SK-N-SH (cell line): ENCODE measurements around the gene HEXD. TPM values are rescaled to one million over a fixed set of nuclear protein-coding genes. Genes with fewer than 3 reads are reported as not detected.
"Not testable (repeated sequence)": the region's sequence is repeated elsewhere in the genome, so short reads cannot be mapped to it uniquely, and the experiment has no call there.

Experiments
- CTCF ChIA-PET: fragments of 300-600, 350-600 bp; formaldehyde crosslinking; extraction: SDS; loops from one replicate; lab custom pipeline; 2021; lab: Yijun Ruan, JAX
- POLR2A ChIA-PET: fragments of 350-600 bp; sonication (Branson Sonifier 250); formaldehyde crosslinking; extraction: SDS; loops from one replicate; lab custom pipeline; 2020; ENCODE audit warnings: antibody characterized with exemption, inconsistent platforms; lab: Yijun Ruan, JAX
- DNase-seq: peaks from one replicate; pipeline ENCODE4 v3.0.0; 2012
- H2AFZ ChIP-seq: fragments of 200-600 bp; sonication (generic); 2 replicates; pipeline ENCODE4 v1.8.1; 2016; ENCODE audit warnings: antibody characterized with exemption, mild to moderate bottlenecking, low read depth
- H3F3A ChIP-seq: fragments of 200-600 bp; sonication (generic); replicated peaks from 2 replicates; pipeline ENCODE3; 2016; ENCODE audit warnings: antibody characterized with exemption, mild to moderate bottlenecking; ENCODE audit not compliant: insufficient read depth
- H3K27ac ChIP-seq, 2 experiments: fragments of 200-500 bp in 1 of 2; fragments of 200-600 bp in 1 of 2; sonication (Bioruptor generic) in 1 of 2; sonication (generic), shearing (Covaris generic) in 1 of 2; 2 replicates each; pipeline versions ENCODE4 v1.5.1 to v1.6.1; 2014 to 2016; ENCODE audit warnings: low read depth in 2 of 2, inconsistent platforms in 1 of 2, low read length in 1 of 2, mild to moderate bottlenecking in 1 of 2, mixed read lengths in 1 of 2
- H3K27me3 ChIP-seq: fragments of 200-600 bp; sonication (generic), shearing (Covaris generic); 2 replicates; pipeline ENCODE4 v1.6.1; 2016; ENCODE audit warnings: mixed run types; ENCODE audit not compliant: insufficient read depth
- H3K36me3 ChIP-seq, 2 experiments: fragments of 200-500 bp in 1 of 2; fragments of 200-600 bp in 1 of 2; sonication (Bioruptor generic) in 1 of 2; sonication (generic) in 1 of 2; replicated peaks in 1 of 2; 2 replicates each; pipeline versions ENCODE3 to v1.5.1; 2014 to 2016; ENCODE audit warnings: low read length in 1 of 2, mild to moderate bottlenecking in 1 of 2; ENCODE audit not compliant: insufficient read depth in 2 of 2, control insufficient read depth in 1 of 2
- H3K4me1 ChIP-seq, 2 experiments: fragments of 200-500 bp in 1 of 2; fragments of 200-600 bp in 1 of 2; sonication (Bioruptor generic) in 1 of 2; sonication (generic), shearing (Covaris generic) in 1 of 2; 2 replicates each; pipeline versions ENCODE4 v1.5.1 to v1.6.1; 2014 to 2016; ENCODE audit warnings: low read depth in 1 of 2, low read length in 1 of 2, mixed run types in 1 of 2; ENCODE audit not compliant: insufficient read depth in 2 of 2, control insufficient read depth in 1 of 2
- H3K4me2 ChIP-seq: fragments of 200-600 bp; sonication (generic), shearing (Covaris generic); 2 replicates; pipeline ENCODE4 v1.6.1; 2017; ENCODE audit warnings: mixed run types
- H3K4me3 ChIP-seq, 2 experiments: fragments of 200-500 bp in 1 of 2; fragments of 200-600 bp in 1 of 2; sonication (Bioruptor generic) in 1 of 2; sonication (generic), shearing (Covaris generic) in 1 of 2; 2 replicates each; pipeline versions ENCODE4 v1.5.1 to v1.8.1; 2014 to 2016; ENCODE audit warnings: low read depth in 2 of 2, inconsistent platforms in 1 of 2, low read length in 1 of 2, mild to moderate bottlenecking in 1 of 2, mixed read lengths in 1 of 2, moderate library complexity in 1 of 2
- H3K79me2 ChIP-seq: fragments of 200-600 bp; sonication (generic); 2 replicates; pipeline ENCODE4 v1.8.1; 2017; ENCODE audit warnings: mild to moderate bottlenecking; ENCODE audit not compliant: insufficient read depth
- H3K9ac ChIP-seq: fragments of 200-600 bp; sonication (generic); 2 replicates; pipeline ENCODE4 v1.6.1; 2017; ENCODE audit warnings: mixed run types
- H3K9me2 ChIP-seq: fragments of 200-600 bp; sonication (generic); 2 replicates; pipeline ENCODE4 v1.6.1; 2017; ENCODE audit warnings: mixed run types
- H3K9me3 ChIP-seq: fragments of 200-600 bp; sonication (generic); 2 replicates; pipeline ENCODE4 v1.6.1; 2017; ENCODE audit warnings: mixed run types, mild to moderate bottlenecking, moderate library complexity
- H4K20me1 ChIP-seq: fragments of 200-600 bp; sonication (generic); 2 replicates; pipeline ENCODE4 v1.6.1; 2017; ENCODE audit warnings: mild to moderate bottlenecking, mixed run types; ENCODE audit not compliant: insufficient read depth
- ELF1 ChIP-seq: IDR thresholded peaks from 2 replicates; pipeline ENCODE4 v1.4.0; 2012
- EZH2phosphoT487 ChIP-seq: fragments of 200-600 bp; sonication (generic); IDR thresholded peaks from 2 replicates; pipeline ENCODE4 v1.6.1; 2017; ENCODE audit warnings: low read depth, mixed run types, mild to moderate bottlenecking, antibody characterized with exemption, moderate library complexity, borderline replicate concordance
- FOXM1 ChIP-seq: IDR thresholded peaks from 2 replicates; pipeline ENCODE4 v1.4.0; 2012; ENCODE audit warnings: low read depth, mild to moderate bottlenecking
- GABPA ChIP-seq: IDR thresholded peaks from 2 replicates; pipeline ENCODE4 v1.4.0; 2012; ENCODE audit warnings: low read depth, mild to moderate bottlenecking
- NFIC ChIP-seq: IDR thresholded peaks from 2 replicates; pipeline ENCODE4 v1.4.0; 2012; ENCODE audit warnings: borderline replicate concordance
- PBX3 ChIP-seq: IDR thresholded peaks from 2 replicates; pipeline ENCODE4; 2012
- RCOR1 ChIP-seq: fragments of 150-350 bp; IDR thresholded peaks from 2 replicates; pipeline ENCODE4 v1.6.1; 2017; ENCODE audit warnings: antibody characterized with exemption, low read length
- REST ChIP-seq: IDR thresholded peaks from 2 replicates; pipeline ENCODE4 v1.6.1; 2012; ENCODE audit warnings: mild to moderate bottlenecking, low read depth, low read length, moderate library complexity
- RFX5 ChIP-seq: IDR thresholded peaks from 2 replicates; pipeline ENCODE4 v1.6.1; 2012; ENCODE audit warnings: mild to moderate bottlenecking, improper control_type of control experiment, low read length
- TAF1 ChIP-seq: IDR thresholded peaks from 2 replicates; pipeline ENCODE4 v1.6.1; 2012; ENCODE audit warnings: low read depth, mild to moderate bottlenecking, low read length, moderate library complexity, borderline replicate concordance
- TEAD4 ChIP-seq: IDR thresholded peaks from 2 replicates; pipeline ENCODE4 v1.4.0; 2012; ENCODE audit warnings: mild to moderate bottlenecking, borderline replicate concordance; ENCODE audit not compliant: insufficient read depth
- WGBS: methylation state at CpG from one replicate; pipeline ENCODE4 v1.1.6; 2017; ENCODE audit warnings: low lambda C conversion rate; 5-methylcytosine and 5-hydroxymethylcytosine counted together
- polyA plus RNA-seq, 3 experiments: library from polyadenylated mRNA; depleted of rRNA; stranded (reverse); fragments of >200 nt; gene quantifications; 2 replicates each; pipeline ENCODE4 v1.2.3, GENCODE V29; 2012

The HEXD gene
- polyA plus RNA-seq, 1 of the 3 experiments (the other 2 are of a cell fraction), result 38.8 TPM

- CTCF ChIA-PET, result no interaction called here
- WGBS, result 96% methylated on average over 3 of the region's 3 CpGs
- H3K27ac ChIP-seq, result no peak overlapping the region
Measured at GRCh38 chr17:82452162-82452561, 34.0 kb downstream of the HEXD start.

GRCh38 chr17:82453151-82453550, 35.0 kb downstream of the HEXD start:
- peaks cover 13% of the 10 kb centered on the region for H3F3A ChIP-seq
- H3K27me3 ChIP-seq, POLR2A ChIA-PET, H3K9ac ChIP-seq, CTCF ChIA-PET, H2AFZ ChIP-seq, H3K4me3 ChIP-seq, H3K27ac ChIP-seq, DNase-seq, H3K9me3 ChIP-seq, H3K36me3 ChIP-seq, H3K9me2 ChIP-seq, H4K20me1 ChIP-seq, H3K4me2 ChIP-seq: not testable (repeated sequence)
- peaks cover 12 to 25% of the 10 kb centered on the region in 2 experiments; a peak in 3 of 4 replicates for H3K4me1 ChIP-seq
- peaks cover 18% of the 10 kb centered on the region for H3K79me2 ChIP-seq
- WGBS, result 74% methylated on average over 7 of the region's 7 CpGs

More at GRCh38 chr17:82452162-82452561, 34.0 kb downstream of the HEXD start:
- Histone ChIP-seq H3K27me3 (no peaks in the 10 kb centered on the region), H3K4me2 (no peak overlapping the region), H3K36me3 (peaks cover 0 to 3% of the 10 kb centered on the region in 2 experiments), H3K4me3 (no peak overlapping the region), H3K79me2 (peaks cover 23% of the 10 kb centered on the region), H2AFZ (no peak overlapping the region), H4K20me1 (peaks cover 5% of the 10 kb centered on the region; the same call in 1 of the 2 replicates), H3K9ac (no peak overlapping the region), H3K9me2 (no peaks in the 10 kb centered on the region), H3K4me1 (peaks cover 8 to 18% of the 10 kb centered on the region in 2 experiments; a peak in 2 of 4 replicates), H3F3A (peaks cover 6% of the 10 kb centered on the region), H3K9me3 (no peaks in the 10 kb centered on the region)
- no peak for TF ChIP-seq TEAD4
- TF ChIP-seq TAF1, result no peak
- TF ChIP-seq PBX3, result no peak
- TF ChIP-seq RFX5, result no peak
- TF ChIP-seq GABPA, result no peak
- TF ChIP-seq ELF1, result no peak
- TF ChIP-seq EZH2phosphoT487, result no peak
- TF ChIP-seq REST, result no peak
- TF ChIP-seq RCOR1, result no peak
- no peak for TF ChIP-seq NFIC
- no peak for TF ChIP-seq FOXM1
- DNase-seq, result no peak
- POLR2A ChIA-PET, result no interaction called here

GRCh38 chr17:82453706-82454105, 35.6 kb downstream of the HEXD start:
- WGBS, result 90% methylated on average over 18 of the region's 21 CpGs
- CTCF ChIA-PET, result not testable (repeated sequence)

More at GRCh38 chr17:82453706-82454105, 35.6 kb downstream of the HEXD start:
- Histone ChIP-seq H3F3A (peaks cover 13% of the 10 kb centered on the region), H3K79me2 (peaks cover 19% of the 10 kb centered on the region), H3K4me1 (peaks cover 12 to 25% of the 10 kb centered on the region in 2 experiments; a peak in 3 of 4 replicates)
- H4K20me1 ChIP-seq, H3K4me3 ChIP-seq, H3K4me2 ChIP-seq, H3K9me3 ChIP-seq, H3K36me3 ChIP-seq, POLR2A ChIA-PET, H3K9ac ChIP-seq, H2AFZ ChIP-seq, H3K27me3 ChIP-seq, H3K9me2 ChIP-seq, H3K27ac ChIP-seq, DNase-seq: not testable (repeated sequence)
